ENCODE results near the gene COTL1.

- TF ChIP-seq POLR2AphosphoS5 (IDR thresholded peaks at IDR 0.05) (no peak), CTCF (IDR thresholded peaks at IDR 0.05) (no peak), POLR2A (IDR thresholded peaks at IDR 0.05; ENCODE audit: low read depth) (no peak), EP300 (IDR thresholded peaks at IDR 0.05) (no peak)
These were observed 75.7 kb downstream of the COTL1 start for GRCh38 chr16:84541999-84542817.
